HG02970 (cell line): ENCODE results near the gene CRYBB3.

Source experiments
- ATAC-seq: cut with Tn5 transposase; IDR thresholded peaks from one replicate; pipeline ENCODE4 v1.9.1; 2021; ENCODE audit warnings: mild to moderate bottlenecking, moderate library complexity, moderate number of reproducible peaks; ENCODE audit not compliant: unreplicated experiment, low FRiP score

CRYBB3 gene

GRCh38 chr22:25199731-25200520 is at the start of gene CRYBB3:
Gene CRYBB3, plus strand, starts transcription at chr22:25199858. Its CDS starts 1,539 bp downstream, at chr22:25201397.
- ATAC-seq = no peak

GRCh38 chr22:25153961-25154666 is 45.5 kb upstream of the CRYBB3 start:
- ATAC-seq = no peak

- ATAC-seq = no peak
Observed at GRCh38 chr22:25154667-25154999, 45.0 kb upstream of the CRYBB3 start.

GRCh38 chr22:25156736-25157135 is 42.9 kb upstream of the CRYBB3 start:
- no peak for ATAC-seq

- ATAC-seq = no peak
Observed at GRCh38 chr22:25159028-25159427, 40.6 kb upstream of the CRYBB3 start.

- no peak for ATAC-seq
Observed at GRCh38 chr22:25160120-25160996, 39.3 kb upstream of the CRYBB3 start.

- no peak for ATAC-seq
Observed at GRCh38 chr22:25161017-25161915, 38.4 kb upstream of the CRYBB3 start.

GRCh38 chr22:25161916-25162530 is 37.6 kb upstream of the CRYBB3 start:
- ATAC-seq = no peak

GRCh38 chr22:25162561-25162960 is 37.1 kb upstream of the CRYBB3 start:
- no peak for ATAC-seq

- ATAC-seq = no peak
Observed at GRCh38 chr22:25165785-25166184, 33.9 kb upstream of the CRYBB3 start.

GRCh38 chr22:25166266-25167040 is 33.2 kb upstream of the CRYBB3 start:
- no peak for ATAC-seq

GRCh38 chr22:25167082-25167481 is 32.6 kb upstream of the CRYBB3 start:
- ATAC-seq = no peak

- no peak for ATAC-seq
Observed at GRCh38 chr22:25167834-25168601, 31.6 kb upstream of the CRYBB3 start.

- ATAC-seq = no peak
Observed at GRCh38 chr22:25169278-25170031, 30.2 kb upstream of the CRYBB3 start.

- ATAC-seq = no peak
Observed at GRCh38 chr22:25170426-25170980, 29.2 kb upstream of the CRYBB3 start.

GRCh38 chr22:25172153-25172552 is 27.5 kb upstream of the CRYBB3 start:
- no peak for ATAC-seq
